GM15510 (cell line): ENCODE results near the gene KRTAP5-1.

Source experiments
- POLR2A ChIP-seq: IDR thresholded peaks from 3 replicates; pipeline ENCODE4 v1.6.1; 2011; ENCODE audit warnings: borderline replicate concordance; ENCODE audit not compliant: insufficient read length; ENCODE audit errors: extremely low read depth

Gene KRTAP5-1

GRCh38 chr11:1565173-1565903, 19.7 kb downstream of the KRTAP5-1 start:
- no peak for TF ChIP-seq POLR2A

GRCh38 chr11:1564535-1565172, 20.4 kb downstream of the KRTAP5-1 start:
- TF ChIP-seq POLR2A, result no peak

DNA sequence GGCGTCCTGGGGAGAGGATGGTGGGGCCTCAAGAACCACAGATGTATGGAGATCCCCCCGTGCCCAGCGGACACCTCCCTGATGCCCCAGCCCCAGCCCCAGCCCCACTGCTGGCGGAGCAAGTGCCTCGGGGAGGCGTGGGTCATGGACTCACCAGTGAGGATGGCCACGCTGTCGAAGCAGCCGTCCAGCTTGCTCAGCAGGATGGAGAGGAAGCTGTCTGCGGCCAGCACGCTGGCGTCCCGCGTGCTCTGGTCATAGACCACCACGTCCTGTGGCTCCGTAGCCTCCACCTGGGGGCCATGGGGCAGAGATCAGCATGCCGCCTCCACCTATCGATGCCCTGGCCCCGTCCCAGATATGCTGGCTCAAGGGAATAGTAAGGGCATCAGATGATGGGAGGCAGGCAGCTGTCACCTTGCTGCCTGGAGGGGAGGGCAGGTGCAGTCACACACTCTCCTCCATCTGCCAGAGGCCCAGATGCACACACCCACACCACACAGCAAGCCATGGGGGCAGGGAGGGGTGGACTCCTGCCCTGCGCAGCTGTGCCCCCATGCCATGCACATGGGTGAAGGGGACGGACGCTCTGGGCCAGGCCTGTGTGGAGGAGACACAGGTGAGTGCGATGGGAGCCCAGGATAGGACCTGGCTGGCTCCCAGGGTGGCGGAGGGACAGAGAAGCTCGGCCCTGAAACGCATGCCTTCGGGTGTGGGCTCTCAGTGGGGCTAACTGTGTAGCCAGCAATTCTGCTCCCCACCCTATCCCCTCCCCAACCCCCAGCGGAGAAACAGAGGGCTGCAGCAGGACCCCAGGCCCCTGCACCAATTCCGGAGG, 21.2 kb downstream of the KRTAP5-1 start:
- no peak for TF ChIP-seq POLR2A

DNA sequence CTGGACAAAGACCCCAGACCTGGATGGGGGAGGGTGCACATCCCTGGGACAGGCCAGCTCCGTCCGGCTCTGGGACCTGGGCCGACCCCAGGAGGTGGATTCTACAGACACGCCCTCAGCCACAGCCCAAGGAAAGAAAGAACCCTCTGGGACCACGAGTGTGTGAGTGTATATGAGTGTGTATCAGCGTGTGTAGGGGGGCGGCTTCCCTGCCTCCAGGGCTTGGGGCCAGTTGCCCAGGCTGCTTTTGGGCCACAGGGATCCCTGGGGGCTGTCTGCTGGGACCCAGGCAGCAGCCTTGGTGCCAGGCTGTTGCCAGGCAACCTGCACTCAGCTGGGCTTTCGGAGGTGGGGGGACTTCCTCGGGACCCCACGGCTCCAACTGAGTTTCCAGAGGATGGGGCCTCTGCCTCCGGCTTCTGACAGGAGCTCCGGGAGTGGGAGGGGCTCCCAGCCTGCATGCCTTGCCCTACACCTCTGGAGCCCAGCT, 21.9 kb downstream of the KRTAP5-1 start:
- TF ChIP-seq POLR2A, result no peak

DNA sequence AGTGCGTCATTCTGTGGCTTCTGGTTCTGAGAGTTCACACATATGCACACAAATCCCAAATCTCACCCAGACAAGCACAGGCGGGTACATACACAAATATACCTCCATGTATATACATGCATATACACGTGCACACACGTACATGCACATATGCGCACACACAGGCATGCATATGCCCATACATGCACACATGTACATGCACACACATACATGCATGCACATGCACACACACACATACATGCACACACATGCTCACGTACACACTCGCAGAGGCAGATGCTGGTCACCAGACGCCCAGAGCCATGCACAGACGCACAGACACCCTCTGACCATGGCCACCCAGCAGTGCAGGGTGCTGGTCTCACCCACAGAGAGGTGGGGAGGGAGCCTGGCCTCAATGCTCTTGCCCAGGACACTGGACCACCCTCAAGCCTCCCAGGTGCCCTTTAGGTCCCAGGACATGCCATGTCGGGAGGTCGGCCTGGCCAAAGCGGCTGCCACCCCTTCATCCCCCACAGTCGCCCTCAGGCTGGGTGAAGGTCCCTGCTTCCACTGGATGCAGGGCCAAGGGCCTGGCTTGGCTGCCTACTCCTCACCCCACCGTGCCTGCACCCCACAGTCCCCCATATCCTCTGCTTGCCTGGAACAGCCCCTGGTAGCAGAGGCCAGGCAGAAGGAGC, 22.5 kb downstream of the KRTAP5-1 start:
- TF ChIP-seq POLR2A, result no peak

GRCh38 chr11:1561955-1562354, 23.1 kb downstream of the KRTAP5-1 start:
- TF ChIP-seq POLR2A, result no peak

DNA sequence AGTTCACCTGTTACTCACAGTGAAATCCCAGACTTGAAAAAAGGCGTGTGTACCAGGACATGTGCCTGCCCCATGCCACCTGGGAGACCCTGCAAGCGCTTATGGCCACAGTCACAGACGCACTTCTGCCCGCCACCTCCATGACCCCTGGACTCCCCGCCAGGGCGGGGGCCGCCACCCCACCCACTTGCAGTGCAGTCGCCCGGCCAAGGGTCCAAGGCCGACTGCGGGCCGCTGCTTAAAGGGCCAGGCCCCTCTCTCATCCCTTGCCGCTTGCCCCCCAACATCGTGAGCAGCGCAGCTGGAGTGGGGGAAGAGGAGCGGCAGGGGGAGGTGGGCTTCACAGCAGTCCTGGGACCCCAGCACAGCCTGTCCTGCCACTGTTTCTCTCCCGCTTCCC, 23.8 kb downstream of the KRTAP5-1 start:
- TF ChIP-seq POLR2A, result no peak

DNA sequence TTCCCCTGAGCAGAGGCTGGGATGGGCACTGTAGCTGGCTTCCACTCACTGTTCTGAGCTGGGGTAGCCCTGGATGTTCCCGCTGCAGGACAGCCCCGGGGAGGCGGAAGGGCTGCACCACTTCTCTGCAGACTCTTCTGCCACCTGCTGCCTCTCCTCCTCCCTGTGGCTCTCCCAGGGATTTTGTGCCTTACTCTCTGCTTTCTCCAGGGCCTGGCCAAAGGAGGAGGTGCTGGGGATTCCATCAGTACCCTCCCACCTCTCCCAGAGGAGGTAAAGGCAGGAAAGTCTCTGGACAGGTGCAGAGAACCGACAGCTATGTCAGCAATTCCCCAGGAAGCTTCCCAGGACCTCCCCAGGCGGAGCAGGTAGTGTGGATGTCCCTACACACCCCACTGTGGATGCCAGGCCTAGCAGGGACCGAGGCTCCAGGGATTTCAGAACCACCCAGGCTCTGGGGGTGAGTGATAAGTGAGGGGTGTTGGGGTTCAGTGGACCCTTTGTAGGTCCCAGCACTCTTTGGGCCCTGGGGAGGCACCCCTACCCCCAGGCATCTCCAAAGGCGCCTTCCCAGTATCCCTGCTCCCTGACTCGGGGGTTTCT, 24.3 kb downstream of the KRTAP5-1 start:
- TF ChIP-seq POLR2A, result no peak

- TF ChIP-seq POLR2A, result no peak
Measured at GRCh38 chr11:1560002-1560648, 25.0 kb downstream of the KRTAP5-1 start.

DNA sequence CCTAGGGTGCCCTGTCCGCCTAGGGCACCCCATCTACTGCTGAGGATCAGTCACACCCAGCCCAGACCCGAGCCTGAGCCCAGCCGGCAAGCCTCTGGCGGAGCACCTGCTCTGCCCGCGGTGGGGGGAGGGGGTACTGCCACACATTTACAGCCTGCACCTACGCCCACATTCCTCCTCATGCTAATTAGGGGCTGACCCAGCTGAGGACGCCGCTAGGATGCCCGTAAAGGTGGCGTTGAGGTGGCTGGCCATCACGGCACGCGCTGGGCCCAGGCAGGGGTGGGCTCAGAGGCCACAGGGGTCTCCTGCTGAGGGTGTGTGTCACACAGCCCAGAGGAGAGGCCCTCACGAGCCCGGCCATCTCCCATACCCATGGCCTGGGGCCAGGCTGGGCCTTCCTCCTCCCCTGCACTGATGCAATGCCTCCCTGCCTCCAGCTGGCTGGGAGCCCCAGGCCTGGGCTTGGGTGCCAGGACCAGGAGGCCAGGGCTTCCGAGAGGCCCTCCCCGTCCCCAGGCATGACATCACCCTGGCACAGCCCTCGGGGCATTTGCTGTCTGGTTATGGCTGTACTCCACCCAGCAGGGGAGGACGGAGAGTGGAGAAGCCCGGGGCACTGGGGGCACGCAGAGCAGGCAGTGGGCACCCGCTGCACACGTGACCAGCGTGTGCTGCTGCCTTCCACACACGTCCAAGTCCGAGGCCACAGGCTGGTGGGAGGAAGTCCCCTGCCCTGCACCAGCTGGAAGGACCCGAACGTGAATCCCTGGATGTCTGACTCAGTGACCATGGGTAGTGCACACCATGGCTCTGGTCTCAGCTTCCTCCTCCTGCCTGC, 25.8 kb downstream of the KRTAP5-1 start:
- TF ChIP-seq POLR2A, result no peak

- no peak for TF ChIP-seq POLR2A
Measured at GRCh38 chr11:1558775-1559110, 26.3 kb downstream of the KRTAP5-1 start.

- TF ChIP-seq POLR2A, result no peak
Measured at GRCh38 chr11:1557904-1558774, 26.9 kb downstream of the KRTAP5-1 start.

- TF ChIP-seq POLR2A, result no peak
Measured at GRCh38 chr11:1557051-1557884, 27.8 kb downstream of the KRTAP5-1 start.
